HepG2 (cell line): ENCODE measurements around the gene CDH1. TPM values are rescaled to one million over a fixed set of nuclear protein-coding genes. Genes with fewer than 3 reads are reported as not detected.

Experiments
- BRF2 ChIP-seq: sonication (generic); formaldehyde crosslinking; IDR thresholded peaks from 2 replicates; pipeline ENCODE4 v1.8.1; 2022; ENCODE audit warnings: mild to moderate bottlenecking, missing genetic modification reagents
- KLF16 ChIP-seq, 2 experiments: sonication (generic) in 1 of 2; formaldehyde crosslinking in 1 of 2; IDR thresholded peaks; 2 replicates each; pipeline versions ENCODE4 v1.6.1 to v1.8.0; 2016 to 2023; ENCODE audit warnings: missing genetic modification reagents in 2 of 2, missing compliant biosample characterization in 1 of 2
- MED1 ChIP-seq: sonication (generic); formaldehyde crosslinking; IDR thresholded peaks from 2 replicates; pipeline ENCODE4 v1.4.0; 2020; ENCODE audit warnings: missing genetic modification reagents
- MIXL1 ChIP-seq: IDR thresholded peaks from 2 replicates; pipeline ENCODE4 v1.6.1; 2016
- MTERF4 ChIP-seq: sonication (generic); formaldehyde crosslinking; IDR thresholded peaks from 2 replicates; pipeline ENCODE4 v1.8.0; 2023; ENCODE audit warnings: mild to moderate bottlenecking, missing genetic modification reagents
- MYNN ChIP-seq: sonication (generic); formaldehyde crosslinking; IDR thresholded peaks from 2 replicates; pipeline ENCODE4 v1.4.0; 2020; ENCODE audit warnings: mild to moderate bottlenecking, low read depth, missing genetic modification reagents
- NR2F2 ChIP-seq: IDR thresholded peaks from 2 replicates; pipeline ENCODE4 v1.6.1; 2012; ENCODE audit warnings: low read depth, inconsistent platforms, borderline replicate concordance
- PAXIP1 ChIP-seq: sonication (generic); formaldehyde crosslinking; conservative IDR thresholded peaks from 2 replicates; pipeline ENCODE4 v1.4.0; 2020; ENCODE audit warnings: mild to moderate bottlenecking, missing genetic modification reagents, moderate library complexity
- RERE ChIP-seq: IDR thresholded peaks from 2 replicates; pipeline ENCODE4 v1.6.1; 2016; ENCODE audit warnings: low read depth, missing genetic modification reagents, missing compliant biosample characterization
- TBX3 ChIP-seq: fragments of 450-650 bp; IDR thresholded peaks from 2 replicates; pipeline ENCODE4 v1.6.1; 2017; ENCODE audit warnings: antibody characterized with exemption, mild to moderate bottlenecking, inconsistent platforms, borderline replicate concordance
- ZBTB10 ChIP-seq: sonication (generic); formaldehyde crosslinking; IDR thresholded peaks from 2 replicates; pipeline ENCODE4 v1.4.0; 2020; ENCODE audit warnings: missing genetic modification reagents, borderline replicate concordance
- ZNF225 ChIP-seq: sonication (generic); formaldehyde crosslinking; IDR thresholded peaks from 2 replicates; pipeline ENCODE4 v1.4.0; 2020; ENCODE audit warnings: mild to moderate bottlenecking, missing genetic modification reagents
- ZNF552 ChIP-seq: sonication (generic); formaldehyde crosslinking; IDR thresholded peaks from 2 replicates; pipeline ENCODE4 v1.9.0; 2022; ENCODE audit warnings: missing genetic modification reagents, mild to moderate bottlenecking, borderline replicate concordance
- polyA plus RNA-seq, 8 experiments: library from polyadenylated mRNA; depleted of rRNA in 3 of 8; stranded (reverse) in 7 of 8; unstranded in 1 of 8; fragments of >200 nt; fragmentation: Illumina TruSeq in 4 of 8; extraction: Trizol in 4 of 8; gene quantifications; 2 replicates each; pipeline versions ENCODE4 v1.2.1 to v1.2.3, GENCODE V29; 2011 to 2016; ENCODE audit warnings: low read depth in 4 of 8, missing spikeins in 1 of 8, mixed read lengths in 1 of 8; ENCODE audit not compliant: insufficient read depth in 1 of 8
- total RNA-seq, 5 experiments: library from RNA; depleted of rRNA; stranded (reverse); fragments of >200 nt; fragmentation: Illumina TruSeq; extraction: Trizol; gene quantifications; 2 replicates each; pipeline ENCODE4 v1.2.3, GENCODE V29; 2016; ENCODE audit warnings: low read depth in 1 of 5

The CDH1 gene
- total and polyA plus RNA-seq, 2 of the 13 experiments (the other 11 are each of a cell fraction or from before 2014, with no cell fraction given): 0.95 to 9.8 TPM

GRCh38 chr16:68790130-68790761 lies 53.2 kb downstream of the CDH1 start (continued):
- TF ChIP-seq MTERF4 (no peak), MYNN (0 out of 2 replicates have a peak, but pooled peaks have one; percentile 21), ZBTB10 (CRISPR knock-in tag) (peak; percentile 78; the same call in 1 of the 2 replicates), RERE (peak; percentile 87), NR2F2 (peak; percentile 89), BRF2 (CRISPR knock-in tag) (no peak), ZNF225 (CRISPR knock-in tag) (no peak; the same call in 1 of the 2 replicates), PAXIP1 (CRISPR knock-in tag) (peak; percentile 93), MIXL1 (CRISPR knock-in tag) (peak; percentile 97), TBX3 (peak; percentile 80; the same call in 1 of the 2 replicates), MED1 (CRISPR knock-in tag) (peak; percentile 91), ZNF552 (CRISPR knock-in tag) (no peak; the same call in 1 of the 2 replicates), KLF16 (CRISPR knock-in tag; IDR thresholded peaks at IDR 0.05) (peak in 1 of 2 experiments; percentile 89; a peak in 2 of 4 replicates)
